CD8-positive, alpha-beta memory T cell (primary cell): ENCODE data around the gene TCIRG1. TPM values are rescaled to one million over a fixed set of nuclear protein-coding genes. Genes with fewer than 3 reads are reported as not detected.
A peak's percentile ranks its signal among the peaks of the same experiment; 100 is the strongest.

ENCODE experiments used
- CTCF ChIA-PET: fragments of 350-600 bp; sonication (Branson Sonifier 250); formaldehyde crosslinking; loops from one replicate; lab custom pipeline; 2021; ENCODE audit warnings: antibody characterized with exemption; lab: Charles Lee
- POLR2A ChIA-PET: fragments of 350-600 bp; sonication (Branson Sonifier 250); formaldehyde crosslinking; loops from one replicate; lab custom pipeline; 2021; ENCODE audit warnings: antibody characterized with exemption; lab: Charles Lee
- DNase-seq, 5 donors: peaks; one replicate each; pipeline versions ENCODE4 v3.0.0 to v3.0.0-alpha.2; 2020 to 2022; ENCODE audit warnings: mixed read lengths in 1 of 5
- H3K27ac ChIP-seq: one replicate; pipeline ENCODE4 v1.7.0; 2013; ENCODE audit warnings: low read depth, mild to moderate bottlenecking, low read length, moderate library complexity
- H3K27me3 ChIP-seq: 2 replicates; pipeline ENCODE4 v1.7.0; 2013; ENCODE audit warnings: low read length, mild to moderate bottlenecking; ENCODE audit not compliant: insufficient read depth, poor library complexity, severe bottlenecking
- H3K36me3 ChIP-seq: 2 replicates; pipeline ENCODE4 v1.7.0; 2013; ENCODE audit warnings: mild to moderate bottlenecking, low read length, moderate library complexity; ENCODE audit not compliant: insufficient read depth
- H3K4me1 ChIP-seq: 2 replicates; pipeline ENCODE4 v1.7.0; 2013; ENCODE audit warnings: mild to moderate bottlenecking, low read length, moderate library complexity; ENCODE audit not compliant: insufficient read depth
- H3K4me3 ChIP-seq: 2 replicates; pipeline ENCODE4 v1.7.0; 2013; ENCODE audit warnings: mild to moderate bottlenecking, low read length
- H3K9me3 ChIP-seq: 2 replicates; pipeline ENCODE4 v1.7.0; 2013; ENCODE audit warnings: mild to moderate bottlenecking, low read length
- H3K27ac Mint-ChIP-seq, 8 donors: one replicate each; pipeline ENCODE4 v1.8.0; 2020 to 2021; ENCODE audit warnings: mixed read lengths in 8 of 8, mild to moderate bottlenecking in 6 of 8, inconsistent platforms in 3 of 8, moderate library complexity in 3 of 8
- H3K27me3 Mint-ChIP-seq, 2 donors: one replicate each; pipeline ENCODE4 v1.8.0; 2020 to 2021; ENCODE audit warnings: mixed read lengths in 2 of 2, mild to moderate bottlenecking in 1 of 2, moderate library complexity in 1 of 2
- H3K36me3 Mint-ChIP-seq, 3 donors: one replicate each; pipeline ENCODE4 v1.8.0; 2020 to 2021; ENCODE audit warnings: mixed read lengths in 3 of 3, inconsistent platforms in 1 of 3, mild to moderate bottlenecking in 1 of 3
- H3K4me1 Mint-ChIP-seq, 3 donors: one replicate each; pipeline ENCODE4 v1.8.0; 2020 to 2021; ENCODE audit warnings: mixed read lengths in 3 of 3, inconsistent platforms in 1 of 3, mild to moderate bottlenecking in 1 of 3
- H3K4me3 Mint-ChIP-seq, 7 donors: one replicate each; pipeline ENCODE4 v1.8.0; 2020 to 2021; ENCODE audit warnings: mixed read lengths in 7 of 7, mild to moderate bottlenecking in 6 of 7, moderate library complexity in 4 of 7, inconsistent platforms in 2 of 7
- H3K9me3 Mint-ChIP-seq, 5 donors: one replicate each; pipeline ENCODE4 v1.8.0; 2020 to 2022; ENCODE audit warnings: mixed read lengths in 5 of 5, mild to moderate bottlenecking in 3 of 5, moderate library complexity in 2 of 5, inconsistent platforms in 1 of 5
- polyA plus RNA-seq: library from polyadenylated mRNA; unstranded; fragments of 300-500 nt; fragmentation: Illumina TruSeq; gene quantifications from one replicate; pipeline ENCODE4 v1.2.3, GENCODE V29; 2021
- total RNA-seq, 2 experiments: library from RNA; stranded (reverse); gene quantifications; one replicate each; pipeline ENCODE4 v1.2.3, GENCODE V29; 2021

Gene TCIRG1
- total and polyA plus RNA-seq, 3 experiments from 2014 or later, result 48.1 to 126 (median 108) TPM

- no peak for DNase-seq
- Mint-ChIP-seq H3K9me3 (no peaks in the 10 kb centered on the region), H3K36me3 (no peaks in the 10 kb centered on the region), H3K27ac (peak overlapping the region in 3 of 8 donors; percentile 7 to 32 (median 27)), H3K4me3 (peak overlapping the region in 1 of 7 donors; percentile 30), H3K27me3 (peaks cover 2 to 4% of the 10 kb centered on the region in 2 donors), H3K4me1 (peaks cover 3 to 15% (median 4%) of the 10 kb centered on the region in 3 donors)
- POLR2A ChIA-PET, result no interaction called here
- no peaks in the 10 kb centered on the region for H3K9me3 ChIP-seq
- H3K4me3 ChIP-seq, result no peak overlapping the region
- H3K27ac ChIP-seq, result no peak overlapping the region
- H3K4me1 ChIP-seq, result peaks cover 4% of the 10 kb centered on the region
- no peaks in the 10 kb centered on the region for H3K27me3 ChIP-seq
- CTCF ChIA-PET, result interaction anchor here (1.7 to 2.0 kb wide), 2 partner anchors 15 to 28 kb away, joined by 5 to 6 read pairs; no protein-coding TSS in a partner anchor
- no peaks in the 10 kb centered on the region for H3K36me3 ChIP-seq
Observed at GRCh38 chr11:68009391-68010089, 29.3 kb upstream of the TCIRG1 start.

DNA sequence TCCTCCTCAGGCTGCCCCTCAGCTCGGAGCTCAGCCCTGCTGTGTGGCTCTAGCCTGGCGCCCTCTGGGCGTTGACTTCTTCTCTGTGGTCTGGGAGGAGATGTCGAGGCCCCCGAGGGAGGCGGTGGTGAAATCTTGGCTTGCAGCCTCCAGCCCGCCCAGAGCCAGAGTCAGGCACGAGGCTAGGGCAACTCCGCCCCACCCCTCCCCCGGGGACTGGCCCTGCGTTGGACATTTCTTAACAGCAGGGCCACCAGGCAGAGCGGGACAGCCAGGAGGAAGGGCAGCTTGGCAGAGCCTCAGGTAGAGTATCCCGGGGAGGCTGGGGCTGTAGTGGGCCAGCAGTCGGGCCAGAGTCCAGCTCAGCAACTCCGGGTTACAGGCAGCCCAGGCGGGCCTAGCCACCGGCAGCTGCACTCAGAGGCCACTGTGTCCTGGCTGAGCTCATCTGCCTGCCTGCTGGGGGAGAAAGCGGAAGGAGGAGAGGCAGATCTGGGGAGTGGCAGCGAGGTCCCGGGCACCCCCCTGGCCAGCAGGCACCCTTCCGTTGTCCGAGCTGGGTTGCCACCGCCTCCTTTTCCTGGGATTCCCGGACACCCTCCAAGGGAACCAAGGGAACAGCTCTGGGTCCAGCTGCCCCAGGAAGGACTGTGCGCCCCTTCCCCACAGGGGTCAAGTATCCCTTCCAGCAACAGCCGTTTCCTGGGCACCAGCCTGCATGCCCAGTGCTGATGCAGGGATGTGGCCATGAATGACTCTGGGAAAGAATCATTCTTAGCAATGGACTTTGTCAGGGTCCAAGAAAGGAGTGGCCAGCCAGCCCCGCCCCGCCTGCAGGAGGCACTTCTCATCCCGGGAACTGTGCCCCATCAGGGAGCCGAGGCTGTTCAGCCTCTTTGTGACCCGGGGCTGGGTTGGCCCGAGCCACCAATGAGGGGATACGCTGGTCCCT, 28.5 kb upstream of the TCIRG1 start, which contains the start of gene ALDH3B1:
ALDH3B1 (plus strand) TSS at position 238 of the 952 bp plus-strand sequence. CDS start 4,971 bp downstream, outside the sequence.
- Histone ChIP-seq H3K4me3 (no peak within 1 kb of the TSS), H3K27ac (no peak within 1 kb of the TSS)
- H3K4me3 Mint-ChIP-seq, result peak within 1 kb of the TSS in 1 of 7 donors; percentile 30

DNA sequence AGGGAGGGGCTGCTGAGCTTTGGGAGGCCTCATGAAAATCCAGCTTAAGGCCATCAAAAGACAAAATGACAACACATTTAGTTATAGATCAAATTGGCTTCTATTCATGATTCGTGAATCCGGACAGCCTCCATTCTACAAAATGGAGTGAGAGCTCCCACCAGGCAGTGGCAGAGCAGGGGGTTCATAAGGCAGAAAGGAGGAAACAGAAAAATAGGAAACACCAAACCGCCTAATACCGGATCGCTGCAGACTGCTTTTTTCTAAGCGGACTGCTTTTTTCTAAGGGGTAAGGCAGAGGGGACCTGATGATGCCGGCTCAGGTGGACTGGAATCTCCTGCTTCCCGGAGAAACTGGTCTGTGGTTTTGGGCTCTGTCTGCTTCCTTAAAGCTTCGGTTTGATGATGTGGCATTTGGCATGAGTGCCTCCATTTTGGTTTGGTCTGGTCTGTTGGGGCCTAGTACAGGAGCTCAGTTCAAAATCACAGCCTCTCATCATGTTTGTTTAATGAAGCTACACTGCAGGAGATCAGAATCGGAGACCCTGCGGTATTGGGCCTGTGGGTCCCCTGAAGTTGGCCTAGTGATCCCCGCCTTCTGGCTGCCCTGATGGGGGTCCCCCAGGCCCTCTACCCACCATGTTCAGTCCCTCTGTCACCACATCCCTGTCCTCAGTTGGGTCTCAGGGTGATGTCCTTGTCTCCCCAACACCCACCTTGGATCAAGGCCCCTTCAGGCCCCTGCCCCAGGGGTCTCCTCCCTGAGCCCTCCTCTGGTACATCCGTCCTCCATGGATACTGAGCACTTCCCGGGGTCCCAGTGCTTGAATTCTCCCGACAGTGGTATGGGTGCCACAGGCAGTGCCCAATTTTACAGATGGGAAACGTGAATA, 27.5 kb upstream of the TCIRG1 start:
- H3K27ac ChIP-seq, result no peak overlapping the region
- Mint-ChIP-seq H3K27me3 (peaks cover 2 to 4% of the 10 kb centered on the region in 2 donors), H3K9me3 (no peaks in the 10 kb centered on the region), H3K36me3 (no peaks in the 10 kb centered on the region), H3K4me3 (no peak overlapping the region), H3K27ac (no peak overlapping the region), H3K4me1 (peaks cover 0 to 11% (median 0%) of the 10 kb centered on the region in 3 donors)
- H3K4me1 ChIP-seq, result no peaks in the 10 kb centered on the region
- no peak overlapping the region for H3K4me3 ChIP-seq
- ChIA-PET CTCF (interaction anchor here (1.1 kb wide), 1 partner anchor 13 kb away, joined by 3 read pairs; no protein-coding TSS in a partner anchor), POLR2A (no interaction called here)
- no peaks in the 10 kb centered on the region for H3K27me3 ChIP-seq
- no peaks in the 10 kb centered on the region for H3K36me3 ChIP-seq
- no peak for DNase-seq
- no peaks in the 10 kb centered on the region for H3K9me3 ChIP-seq

More for the DNA sequence above, 28.5 kb upstream of the TCIRG1 start, which contains the start of gene ALDH3B1:
- Mint-ChIP-seq H3K27ac (peak within 1 kb of the TSS in 3 of 8 donors; percentile 7 to 32 (median 27)), H3K27me3 (peaks cover 2 to 4% of the 10 kb centered on the region in 2 donors), H3K9me3 (no peaks in the 10 kb centered on the region), H3K4me1 (peaks cover 0 to 11% (median 0%) of the 10 kb centered on the region in 3 donors), H3K36me3 (no peaks in the 10 kb centered on the region)
- Histone ChIP-seq H3K9me3 (no peaks in the 10 kb centered on the region), H3K4me1 (no peaks in the 10 kb centered on the region), H3K27me3 (no peaks in the 10 kb centered on the region), H3K36me3 (no peaks in the 10 kb centered on the region)
- ChIA-PET POLR2A (no interaction called here), CTCF (interaction anchor here (1.1 to 1.7 kb wide), 2 partner anchors 12 to 27 kb away, joined by 3 to 6 read pairs; no protein-coding TSS in a partner anchor)
- DNase-seq, result no peak

DNA sequence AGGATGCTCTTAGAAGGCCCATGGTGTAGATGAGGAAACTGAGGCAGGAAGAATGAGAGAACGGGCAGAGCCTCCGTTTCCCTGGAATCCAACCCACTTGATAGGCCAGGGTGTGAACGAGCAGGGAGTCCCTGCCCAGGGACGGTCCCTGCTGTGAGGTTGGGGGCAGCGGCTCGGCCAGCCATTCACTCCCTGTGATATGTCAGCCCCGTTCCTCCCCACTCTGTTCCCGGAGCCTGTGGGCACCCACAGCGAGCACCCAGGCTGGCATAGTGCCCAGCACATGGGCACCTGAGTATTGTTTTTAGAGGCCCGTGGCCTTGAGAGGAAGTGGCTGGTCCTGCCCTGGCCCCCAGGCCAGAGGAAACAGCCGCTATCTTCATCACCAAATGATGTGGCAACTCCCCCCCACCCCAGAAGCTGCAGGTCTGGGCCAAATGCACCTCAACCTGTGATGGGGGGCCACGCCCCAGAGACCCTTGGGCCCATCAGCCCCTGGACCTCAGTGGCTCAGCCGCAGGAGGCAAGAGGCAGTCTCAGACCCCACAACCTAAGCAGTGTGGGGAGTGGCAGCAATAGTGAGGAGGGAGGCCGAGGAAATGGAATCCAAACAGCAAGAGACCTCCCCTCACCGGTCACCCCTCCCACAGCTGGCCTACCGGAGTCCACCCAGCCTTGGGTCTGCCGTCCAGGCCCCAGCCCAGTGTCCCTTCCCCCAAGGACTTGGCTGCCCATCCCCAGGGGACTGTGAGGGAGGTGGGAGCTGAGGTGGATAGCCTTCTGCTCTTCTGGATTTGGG, 26.6 kb upstream of the TCIRG1 start:
- no peak overlapping the region for H3K4me3 Mint-ChIP-seq
- Histone ChIP-seq H3K36me3 (no peaks in the 10 kb centered on the region), H3K4me3 (no peak overlapping the region), H3K4me1 (no peaks in the 10 kb centered on the region), H3K27ac (no peak overlapping the region), H3K27me3 (no peaks in the 10 kb centered on the region), H3K9me3 (no peaks in the 10 kb centered on the region)
- peaks cover 0 to 11% (median 0%) of the 10 kb centered on the region in 3 donors for H3K4me1 Mint-ChIP-seq
- H3K9me3 Mint-ChIP-seq, result no peaks in the 10 kb centered on the region
- POLR2A ChIA-PET, result no interaction called here
- no peaks in the 10 kb centered on the region for H3K36me3 Mint-ChIP-seq
- H3K27ac Mint-ChIP-seq, result no peak overlapping the region
- CTCF ChIA-PET, result no interaction called here
- DNase-seq, result no peak
- peaks cover 2 to 4% of the 10 kb centered on the region in 2 donors for H3K27me3 Mint-ChIP-seq

- H3K4me1 Mint-ChIP-seq, result peaks cover 0 to 11% (median 0%) of the 10 kb centered on the region in 3 donors
- CTCF ChIA-PET, result no interaction called here
Observed at GRCh38 chr11:68012843-68013610, 25.8 kb upstream of the TCIRG1 start.

DNA sequence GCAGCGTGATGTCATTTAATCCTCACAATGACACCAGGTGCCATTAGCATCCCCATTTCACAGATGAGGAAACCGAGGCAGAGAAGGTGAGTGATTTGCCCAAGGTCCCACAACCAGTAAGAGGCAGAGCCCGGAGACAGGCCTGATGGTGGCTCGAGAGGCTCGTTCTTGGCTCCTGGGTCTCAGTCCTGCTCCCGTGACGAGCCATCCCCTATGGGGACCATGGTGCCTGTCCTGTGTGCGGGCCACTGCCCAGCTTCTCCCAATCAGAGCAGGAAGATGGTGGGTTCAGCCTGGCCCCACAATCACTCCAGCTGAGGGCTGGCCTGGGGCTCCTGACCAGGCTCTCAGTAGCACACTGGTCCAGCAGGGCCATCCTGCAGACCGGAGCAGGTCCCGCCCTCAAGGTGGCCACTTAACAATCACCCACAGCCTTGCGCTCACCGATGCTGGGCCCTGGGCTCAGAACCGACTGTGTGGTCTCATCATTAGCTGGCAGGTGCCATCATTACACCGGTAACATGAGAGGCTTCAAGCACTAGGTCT, 25.1 kb upstream of the TCIRG1 start:
- H3K9me3 Mint-ChIP-seq, result no peaks in the 10 kb centered on the region
- H3K27me3 Mint-ChIP-seq, result peaks cover 2 to 4% of the 10 kb centered on the region in 2 donors
- POLR2A ChIA-PET, result no interaction called here
- no peak overlapping the region for H3K27ac ChIP-seq
- no peaks in the 10 kb centered on the region for H3K36me3 ChIP-seq
- no peaks in the 10 kb centered on the region for H3K4me1 ChIP-seq
- no peak overlapping the region for H3K27ac Mint-ChIP-seq
- no peaks in the 10 kb centered on the region for H3K9me3 ChIP-seq
- CTCF ChIA-PET, result no interaction called here
- no peak overlapping the region for H3K4me3 ChIP-seq
- no peaks in the 10 kb centered on the region for H3K27me3 ChIP-seq
- H3K36me3 Mint-ChIP-seq, result no peaks in the 10 kb centered on the region
- H3K4me1 Mint-ChIP-seq, result peaks cover 0 to 11% (median 0%) of the 10 kb centered on the region in 3 donors
- no peak for DNase-seq
- H3K4me3 Mint-ChIP-seq, result no peak overlapping the region

More at GRCh38 chr11:68012843-68013610, 25.8 kb upstream of the TCIRG1 start:
- no peaks in the 10 kb centered on the region for H3K36me3 Mint-ChIP-seq
- H3K36me3 ChIP-seq, result no peaks in the 10 kb centered on the region
- no peaks in the 10 kb centered on the region for H3K9me3 ChIP-seq
- H3K27me3 Mint-ChIP-seq, result peaks cover 2 to 4% of the 10 kb centered on the region in 2 donors
- H3K27ac Mint-ChIP-seq, result no peak overlapping the region
- H3K4me3 Mint-ChIP-seq, result no peak overlapping the region
- no peak for DNase-seq
- no peaks in the 10 kb centered on the region for H3K9me3 Mint-ChIP-seq
- no peak overlapping the region for H3K4me3 ChIP-seq
- no peaks in the 10 kb centered on the region for H3K4me1 ChIP-seq
- H3K27ac ChIP-seq, result no peak overlapping the region
- POLR2A ChIA-PET, result no interaction called here
- H3K27me3 ChIP-seq, result no peaks in the 10 kb centered on the region
